Measurements from ENCODE around the gene GXYLT2.

DNA sequence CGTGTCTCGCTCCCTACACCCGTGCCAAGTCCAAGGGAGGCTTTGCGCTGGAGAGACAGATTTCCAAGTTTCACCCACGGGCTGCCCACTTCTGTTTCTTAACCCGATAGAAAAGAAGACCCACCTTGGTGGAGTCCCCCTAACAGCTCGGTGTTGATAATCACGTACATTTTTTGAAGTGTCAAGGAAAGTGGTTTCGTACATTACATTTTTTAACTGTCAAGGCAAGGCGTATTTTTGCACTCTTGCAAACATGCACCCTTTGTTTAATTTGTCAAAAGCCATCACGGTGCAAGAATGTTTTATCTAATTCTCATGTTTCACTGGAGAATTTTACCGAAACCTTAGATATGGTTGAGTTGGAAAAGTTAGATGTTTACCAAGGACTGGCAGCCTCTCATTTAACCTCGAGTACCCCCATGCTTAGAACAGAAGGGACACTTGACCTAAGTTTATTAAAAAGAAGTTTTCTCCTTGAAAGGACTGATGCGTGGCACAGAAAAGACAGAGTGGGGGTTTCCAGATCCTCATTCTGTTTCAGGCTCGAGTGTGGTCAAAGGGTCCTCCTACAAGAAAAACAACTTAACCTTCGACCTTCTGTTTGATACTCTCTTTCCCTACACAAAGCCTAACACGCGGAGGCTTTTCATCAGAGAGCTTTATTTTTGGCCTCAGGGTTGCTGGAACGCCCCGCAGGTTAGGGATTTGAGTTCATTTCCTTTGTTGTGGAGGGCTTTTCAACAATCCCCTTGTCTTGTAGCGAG is 882 bp downstream of the GXYLT2 start:
- TF ChIP-seq, protein P1, sequence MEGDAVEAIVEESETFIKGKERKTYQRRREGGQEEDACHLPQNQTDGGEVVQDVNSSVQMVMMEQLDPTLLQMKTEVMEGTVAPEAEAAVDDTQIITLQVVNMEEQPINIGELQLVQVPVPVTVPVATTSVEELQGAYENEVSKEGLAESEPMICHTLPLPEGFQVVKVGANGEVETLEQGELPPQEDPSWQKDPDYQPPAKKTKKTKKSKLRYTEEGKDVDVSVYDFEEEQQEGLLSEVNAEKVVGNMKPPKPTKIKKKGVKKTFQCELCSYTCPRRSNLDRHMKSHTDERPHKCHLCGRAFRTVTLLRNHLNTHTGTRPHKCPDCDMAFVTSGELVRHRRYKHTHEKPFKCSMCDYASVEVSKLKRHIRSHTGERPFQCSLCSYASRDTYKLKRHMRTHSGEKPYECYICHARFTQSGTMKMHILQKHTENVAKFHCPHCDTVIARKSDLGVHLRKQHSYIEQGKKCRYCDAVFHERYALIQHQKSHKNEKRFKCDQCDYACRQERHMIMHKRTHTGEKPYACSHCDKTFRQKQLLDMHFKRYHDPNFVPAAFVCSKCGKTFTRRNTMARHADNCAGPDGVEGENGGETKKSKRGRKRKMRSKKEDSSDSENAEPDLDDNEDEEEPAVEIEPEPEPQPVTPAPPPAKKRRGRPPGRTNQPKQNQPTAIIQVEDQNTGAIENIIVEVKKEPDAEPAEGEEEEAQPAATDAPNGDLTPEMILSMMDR (IDR thresholded peaks at IDR 0.05), result no peak
- no peak for TF ChIP-seq POLR2A (IDR thresholded peaks at IDR 0.05)
